Endothelial cell of umbilical vein (primary cell): ENCODE results near the gene CTDSP1. TPM values are rescaled to one million over a fixed set of nuclear protein-coding genes. Genes with fewer than 3 reads are reported as not detected.

ENCODE experiments used
- BruUV-seq: library from RNA; stranded (reverse); fragments of 400-500 nt; replicated peaks from 2 replicates; lab custom pipeline; 2021; lab: Mats Ljungman, UMichigan
- CTCF ChIA-PET: fragments of 300-600, 350-600 bp; sonication (Branson Sonifier 250); formaldehyde crosslinking; loops from one replicate; lab custom pipeline; 2021; ENCODE audit warnings: antibody characterized with exemption, inconsistent platforms; lab: Charles Lee
- POLR2A ChIA-PET: fragments of 300-600, 350-600 bp; sonication (Branson Sonifier 250); formaldehyde crosslinking; loops from one replicate; lab custom pipeline; 2021; ENCODE audit warnings: antibody characterized with exemption, inconsistent platforms; lab: Charles Lee
- DNase-seq: peaks from one replicate; pipeline ENCODE4 v3.0.0-alpha.2; 2011; ENCODE audit warnings: low read depth, low spot score
- FAIRE-seq: peaks from 2 replicates; lab custom pipeline; 2011; peaks lifted over from hg19 to GRCh38; lab: Jason Lieb, UNC
- H2AFZ ChIP-seq: 2 replicates; pipeline ENCODE4 v1.6.0; 2012; ENCODE audit warnings: low read depth, low read length, control low read depth, inconsistent platforms
- H3K27ac ChIP-seq: 2 replicates; pipeline ENCODE4 v1.5.1; 2011; ENCODE audit warnings: low read depth, mild to moderate bottlenecking, control low read depth, low read length, moderate library complexity; ENCODE audit not compliant: insufficient read depth
- H3K27me3 ChIP-seq, 2 experiments: 2 replicates each; pipeline versions ENCODE4 v1.6.0 to v1.6.1; 2011; ENCODE audit warnings: low read length in 2 of 2, mixed read lengths in 1 of 2; ENCODE audit not compliant: control insufficient read depth in 2 of 2, insufficient read depth in 2 of 2
- H3K36me3 ChIP-seq, 2 experiments: 2 replicates in 1 of 2; 3 replicates in 1 of 2; pipeline ENCODE4 v1.5.1; 2011; ENCODE audit warnings: low read length in 2 of 2, mild to moderate bottlenecking in 1 of 2, moderate library complexity in 1 of 2; ENCODE audit not compliant: control insufficient read depth in 2 of 2, insufficient read depth in 2 of 2; ENCODE audit errors: extremely low read depth in 1 of 2
- H3K4me1 ChIP-seq: 3 replicates; pipeline ENCODE4 v1.5.1; 2011; ENCODE audit warnings: mild to moderate bottlenecking, low read length; ENCODE audit not compliant: control insufficient read depth, insufficient read depth; ENCODE audit errors: extremely low read depth
- H3K4me2 ChIP-seq: 2 replicates; pipeline ENCODE4 v1.6.1; 2011; ENCODE audit warnings: low read length, control low read depth, mixed read lengths; ENCODE audit not compliant: insufficient read depth
- H3K4me3 ChIP-seq, 3 experiments: fragments of 200-600 bp in 1 of 3; sonication (generic), shearing (Covaris generic) in 1 of 3; replicated peaks in 1 of 3; 2 replicates each; pipeline ENCODE4 v1.5.1; 2011 to 2016; ENCODE audit warnings: control low read depth in 3 of 3, low read length in 3 of 3, mild to moderate bottlenecking in 2 of 3, inconsistent platforms in 1 of 3, low read depth in 1 of 3, moderate library complexity in 1 of 3; ENCODE audit not compliant: insufficient read depth in 1 of 3
- H3K79me2 ChIP-seq: 2 replicates; pipeline ENCODE4 v1.6.0; 2012; ENCODE audit warnings: low read length, inconsistent platforms; ENCODE audit not compliant: control insufficient read depth, insufficient read depth
- H3K9ac ChIP-seq: replicated peaks from 2 replicates; pipeline ENCODE3; 2011; ENCODE audit warnings: low read length, control low read depth; ENCODE audit not compliant: insufficient read depth; ENCODE audit errors: extremely low read depth
- H3K9me1 ChIP-seq: replicated peaks from 3 replicates; pipeline ENCODE4 v1.6.0; 2011; ENCODE audit warnings: mild to moderate bottlenecking, low read length; ENCODE audit not compliant: control insufficient read depth, insufficient read depth; ENCODE audit errors: extremely low read depth
- H3K9me3 ChIP-seq: replicated peaks from 2 replicates; pipeline ENCODE4 v1.5.1; 2012; ENCODE audit warnings: low read length, inconsistent platforms; ENCODE audit not compliant: control insufficient read depth, insufficient read depth
- H4K20me1 ChIP-seq: replicated peaks from 2 replicates; pipeline ENCODE3; 2011; ENCODE audit warnings: mild to moderate bottlenecking, low read length; ENCODE audit not compliant: control insufficient read depth, insufficient read depth; ENCODE audit errors: extremely low read depth
- EZH2 ChIP-seq: IDR thresholded peaks from 2 replicates; pipeline ENCODE4 v1.6.1; 2012; ENCODE audit warnings: borderline replicate concordance, low read depth, mild to moderate bottlenecking, moderate library complexity, low read length, inconsistent platforms; ENCODE audit not compliant: severe bottlenecking
- FOS ChIP-seq: IDR thresholded peaks from 2 replicates; pipeline ENCODE4 v1.6.1; 2011; ENCODE audit warnings: mild to moderate bottlenecking, low read length, moderate library complexity, borderline replicate concordance; ENCODE audit not compliant: insufficient read depth
- GATA2 ChIP-seq: IDR thresholded peaks from 2 replicates; pipeline ENCODE4 v1.7.0; 2011; ENCODE audit warnings: low read depth, mild to moderate bottlenecking, moderate library complexity, mixed read lengths, low read length; ENCODE audit not compliant: insufficient read length, insufficient read depth
- JUN ChIP-seq: IDR thresholded peaks from 2 replicates; pipeline ENCODE4 v1.6.1; 2011; ENCODE audit warnings: borderline replicate concordance, low read depth; ENCODE audit not compliant: insufficient read length, insufficient read depth
- MYC ChIP-seq: IDR thresholded peaks from one replicate; pipeline ENCODE4 v1.6.1; 2011; ENCODE audit warnings: mild to moderate bottlenecking, low read depth, low read length
- POLR2A ChIP-seq: IDR thresholded peaks from 2 replicates; pipeline ENCODE4 v1.6.1; 2012; ENCODE audit warnings: low read depth, mild to moderate bottlenecking, control low read depth, low read length
- POLR2AphosphoS5 ChIP-seq: IDR thresholded peaks from 2 replicates; pipeline ENCODE4 v1.6.1; 2012; ENCODE audit warnings: low read depth, mild to moderate bottlenecking, control low read depth, low read length, moderate library complexity; ENCODE audit not compliant: insufficient read depth
- dilution Hi-C: fragments of 300-500 bp; cut with MboI; formaldehyde crosslinking; loops from one replicate; pipeline ENCODE4 v1.15.0; 2019; ENCODE audit warnings: low sequenced_read_pairs; ENCODE audit not compliant: extremely low pct_ligation_motif_present
- intact Hi-C: fragments of 100-400 bp; cut with micrococcal nuclease; formaldehyde crosslinking; loops from one replicate; pipeline ENCODE4 v1.10.0; 2022
- polyA plus RNA-seq, 4 experiments: library from polyadenylated mRNA; depleted of rRNA in 3 of 4; stranded (reverse) in 3 of 4; unstranded in 1 of 4; fragments of >200 nt; gene quantifications; 2 replicates each; pipeline versions ENCODE4 v1.2.1 to v1.2.3, GENCODE V29; 2011 to 2012; ENCODE audit warnings: missing spikeins in 1 of 4
- total RNA-seq: library from RNA; stranded (reverse); gene quantifications from 2 replicates; pipeline ENCODE4 v1.2.3, GENCODE V29; 2021
- TF ChIP-seq, protein P1 (sequence below): IDR thresholded peaks from 2 replicates; pipeline ENCODE4 v1.6.1; 2011; ENCODE audit not compliant: insufficient read depth, insufficient read length
- TF ChIP-seq, protein P2 (sequence below), 2 donors: IDR thresholded peaks; 1 replicate in 1 of 2; 2 replicates in 1 of 2; pipeline ENCODE4 v1.5.1; 2011; ENCODE audit warnings: low read length in 2 of 2, mild to moderate bottlenecking in 2 of 2, moderate library complexity in 2 of 2, control low read depth in 1 of 2, inconsistent platforms in 1 of 2, low read depth in 1 of 2; ENCODE audit not compliant: insufficient read depth in 1 of 2; ENCODE audit errors: extremely low read depth in 1 of 2

CTDSP1 gene
- total and polyA plus RNA-seq, 2 donors (not counting 3 experiments of a cell fraction or from before 2014, with no cell fraction given) = 86.1 to 112 TPM

DNA sequence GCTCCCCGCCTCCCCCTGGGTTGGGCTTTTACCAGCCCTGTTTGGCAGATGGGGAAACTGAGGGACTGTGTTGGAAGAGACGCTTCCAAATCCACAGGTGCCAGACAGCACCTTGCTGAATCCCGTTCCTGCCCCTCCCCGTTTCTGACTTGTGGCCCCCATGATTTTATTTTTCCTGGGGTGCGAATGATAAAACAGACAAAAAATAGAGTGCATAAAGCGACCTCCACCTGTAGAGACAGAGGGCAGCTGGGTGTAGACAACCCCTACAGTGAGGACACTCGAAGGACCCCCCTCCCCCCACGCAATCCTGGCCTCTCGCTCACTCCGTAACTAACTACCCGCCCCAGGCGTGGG lies 2.2 kb upstream of the CTDSP1 start:
- FAIRE-seq (no peak), DNase-seq (no peak)
- no peaks in the 10 kb centered on the region for H3K27me3 ChIP-seq
- peaks cover 21% of the 10 kb centered on the region for H3K79me2 ChIP-seq
- peak overlapping the region; percentile 60 for H3K4me2 ChIP-seq
- peaks cover 33% of the 10 kb centered on the region for H3K4me1 ChIP-seq
- no peaks in the 10 kb centered on the region for H3K9me1 ChIP-seq
- dilution Hi-C loops (no loop called here), intact Hi-C loops (loop anchor here (5.0 kb wide), 1 partner anchor 235 kb away; no protein-coding TSS in a partner anchor)
- POLR2A ChIA-PET = no interaction called here
- TSS peak; percentile 10 for BruUV-seq
- H3K9ac ChIP-seq = no peak overlapping the region
- no peaks in the 10 kb centered on the region for H4K20me1 ChIP-seq
- no peak for TF ChIP-seq POLR2A
- no peak for TF ChIP-seq MYC
- TF ChIP-seq, protein P1, sequence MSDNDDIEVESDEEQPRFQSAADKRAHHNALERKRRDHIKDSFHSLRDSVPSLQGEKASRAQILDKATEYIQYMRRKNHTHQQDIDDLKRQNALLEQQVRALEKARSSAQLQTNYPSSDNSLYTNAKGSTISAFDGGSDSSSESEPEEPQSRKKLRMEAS = no peak
- no peak for TF ChIP-seq FOS
- TF ChIP-seq, protein P2, sequence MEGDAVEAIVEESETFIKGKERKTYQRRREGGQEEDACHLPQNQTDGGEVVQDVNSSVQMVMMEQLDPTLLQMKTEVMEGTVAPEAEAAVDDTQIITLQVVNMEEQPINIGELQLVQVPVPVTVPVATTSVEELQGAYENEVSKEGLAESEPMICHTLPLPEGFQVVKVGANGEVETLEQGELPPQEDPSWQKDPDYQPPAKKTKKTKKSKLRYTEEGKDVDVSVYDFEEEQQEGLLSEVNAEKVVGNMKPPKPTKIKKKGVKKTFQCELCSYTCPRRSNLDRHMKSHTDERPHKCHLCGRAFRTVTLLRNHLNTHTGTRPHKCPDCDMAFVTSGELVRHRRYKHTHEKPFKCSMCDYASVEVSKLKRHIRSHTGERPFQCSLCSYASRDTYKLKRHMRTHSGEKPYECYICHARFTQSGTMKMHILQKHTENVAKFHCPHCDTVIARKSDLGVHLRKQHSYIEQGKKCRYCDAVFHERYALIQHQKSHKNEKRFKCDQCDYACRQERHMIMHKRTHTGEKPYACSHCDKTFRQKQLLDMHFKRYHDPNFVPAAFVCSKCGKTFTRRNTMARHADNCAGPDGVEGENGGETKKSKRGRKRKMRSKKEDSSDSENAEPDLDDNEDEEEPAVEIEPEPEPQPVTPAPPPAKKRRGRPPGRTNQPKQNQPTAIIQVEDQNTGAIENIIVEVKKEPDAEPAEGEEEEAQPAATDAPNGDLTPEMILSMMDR (IDR thresholded peaks at IDR 0.05; ENCODE audit: extremely low read depth in 1 of 2, insufficient read depth in 1 of 2, low read depth in 1 of 2, low read length in 2 of 2) = no peak
- no peak for TF ChIP-seq POLR2AphosphoS5
- TF ChIP-seq JUN = no peak
- TF ChIP-seq GATA2 = no peak
- no peak for TF ChIP-seq EZH2
- peak overlapping the region; percentile 82 for H3K27ac ChIP-seq
- H2AFZ ChIP-seq = peak overlapping the region; percentile 27
- no peak overlapping the region for H3K4me3 ChIP-seq
- H3K36me3 ChIP-seq = peaks cover 0 to 6% of the 10 kb centered on the region in 2 experiments
- CTCF ChIA-PET = interaction anchor here (2.0 kb wide), 1 partner anchor 69 kb away, joined by 9 read pairs; no protein-coding TSS in a partner anchor
- no peaks in the 10 kb centered on the region for H3K9me3 ChIP-seq
